Lower lobe of right lung (tissue), 2 donors: ENCODE data around the gene CHRNB1. TPM values are rescaled to one million over a fixed set of nuclear protein-coding genes. Genes with fewer than 3 reads are reported as not detected.

Experiments used
- ATAC-seq, 2 donors: fragments of 200-7000 bp; cut with Tn5 transposase; one replicate each; pipeline ENCODE4 v1.9.1; 2020 to 2022; ENCODE audit warnings: mild to moderate bottlenecking in 2 of 2, moderate library complexity in 2 of 2
- DNase-seq: peaks from one replicate; pipeline ENCODE4 v3.0.0-alpha.2; 2020
- H3K27ac ChIP-seq: fragments of 200-600 bp; one replicate; pipeline ENCODE4 v1.8.0; 2022
- H3K27me3 ChIP-seq: fragments of 200-600 bp; one replicate; pipeline ENCODE4 v1.8.0; 2022; ENCODE audit warnings: low read depth
- H3K36me3 ChIP-seq: fragments of 200-600 bp; one replicate; pipeline ENCODE4 v1.8.0; 2022; ENCODE audit warnings: mild to moderate bottlenecking
- H3K4me1 ChIP-seq: fragments of 200-600 bp; one replicate; pipeline ENCODE4 v1.8.0; 2022
- H3K4me3 ChIP-seq: fragments of 200-600 bp; one replicate; pipeline ENCODE4 v1.8.0; 2022; ENCODE audit warnings: mild to moderate bottlenecking
- H3K9me3 ChIP-seq: fragments of 200-600 bp; one replicate; pipeline ENCODE4 v1.8.0; 2022
- intact Hi-C: fragments of 100-400 bp; cut with DNase I; formaldehyde crosslinking; loops from one replicate; pipeline ENCODE4 v1.11.0; 2022
- total RNA-seq: library from RNA; stranded (reverse); fragmentation: NEBNext Ultra II Directional; extraction: Animal tissue kit (Norgen Biotek cat#: 25700); gene quantifications from one replicate; pipeline ENCODE4 v1.2.1, GENCODE V29; 2021
- TF ChIP-seq, protein P1 (sequence below): fragments of 200-600 bp; IDR thresholded peaks from one replicate; pipeline ENCODE4 v1.8.0; 2022; ENCODE audit warnings: antibody characterized with exemption, mild to moderate bottlenecking
- donor health status: DM: no; HTN: yes; CAD: no; lungs with severe emphysema.

Gene CHRNB1
- total RNA-seq, 1 donor from 2014 or later = 8.4 TPM

DNA sequence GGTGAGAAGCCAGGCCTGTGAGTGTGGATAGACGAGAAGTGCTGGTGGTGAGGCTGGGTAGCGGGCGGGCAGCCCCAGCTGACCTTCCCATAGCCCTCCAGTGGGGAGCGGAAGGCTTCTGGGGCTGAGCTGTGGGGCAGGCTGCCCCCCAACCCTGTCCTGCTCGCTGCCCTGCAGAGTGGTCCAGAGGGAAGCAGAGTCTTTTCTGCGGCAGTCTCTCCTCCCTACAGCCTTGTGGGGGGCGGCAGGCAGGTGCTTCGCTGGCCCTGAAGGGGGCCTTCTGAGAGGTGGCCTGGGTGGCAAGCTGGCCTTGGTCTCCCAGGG lies 33.5 kb upstream of the CHRNB1 start:
- intact Hi-C loops = no loop called here

GRCh38 chr17:7413346-7413985 lies 31.4 kb upstream of the CHRNB1 start:
- Histone ChIP-seq H3K27me3 (no peaks in the 10 kb centered on the region), H3K36me3 (no peaks in the 10 kb centered on the region), H3K4me1 (no peaks in the 10 kb centered on the region), H3K9me3 (no peaks in the 10 kb centered on the region), H3K4me3 (no peak overlapping the region), H3K27ac (no peak overlapping the region)
- TF ChIP-seq, protein P1, sequence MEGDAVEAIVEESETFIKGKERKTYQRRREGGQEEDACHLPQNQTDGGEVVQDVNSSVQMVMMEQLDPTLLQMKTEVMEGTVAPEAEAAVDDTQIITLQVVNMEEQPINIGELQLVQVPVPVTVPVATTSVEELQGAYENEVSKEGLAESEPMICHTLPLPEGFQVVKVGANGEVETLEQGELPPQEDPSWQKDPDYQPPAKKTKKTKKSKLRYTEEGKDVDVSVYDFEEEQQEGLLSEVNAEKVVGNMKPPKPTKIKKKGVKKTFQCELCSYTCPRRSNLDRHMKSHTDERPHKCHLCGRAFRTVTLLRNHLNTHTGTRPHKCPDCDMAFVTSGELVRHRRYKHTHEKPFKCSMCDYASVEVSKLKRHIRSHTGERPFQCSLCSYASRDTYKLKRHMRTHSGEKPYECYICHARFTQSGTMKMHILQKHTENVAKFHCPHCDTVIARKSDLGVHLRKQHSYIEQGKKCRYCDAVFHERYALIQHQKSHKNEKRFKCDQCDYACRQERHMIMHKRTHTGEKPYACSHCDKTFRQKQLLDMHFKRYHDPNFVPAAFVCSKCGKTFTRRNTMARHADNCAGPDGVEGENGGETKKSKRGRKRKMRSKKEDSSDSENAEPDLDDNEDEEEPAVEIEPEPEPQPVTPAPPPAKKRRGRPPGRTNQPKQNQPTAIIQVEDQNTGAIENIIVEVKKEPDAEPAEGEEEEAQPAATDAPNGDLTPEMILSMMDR = no peak
- intact Hi-C loops = no loop called here
- DNase-seq (no peak), ATAC-seq (no peak)

More for the DNA sequence above, 33.5 kb upstream of the CHRNB1 start:
- no peaks in the 10 kb centered on the region for H3K36me3 ChIP-seq
- no peak overlapping the region for H3K27ac ChIP-seq
- TF ChIP-seq, protein P1 = no peak
- ATAC-seq (no peak), DNase-seq (no peak)
- H3K4me3 ChIP-seq = no peak overlapping the region
- H3K27me3 ChIP-seq = no peaks in the 10 kb centered on the region
- H3K4me1 ChIP-seq = no peaks in the 10 kb centered on the region
- H3K9me3 ChIP-seq = no peaks in the 10 kb centered on the region

GRCh38 chr17:7414837-7415236 lies 30.0 kb upstream of the CHRNB1 start:
- TF ChIP-seq, protein P1 = no peak
- no peak for DNase-seq
- Histone ChIP-seq H3K27ac (no peak overlapping the region), H3K36me3 (no peaks in the 10 kb centered on the region), H3K4me3 (no peak overlapping the region), H3K9me3 (no peaks in the 10 kb centered on the region), H3K4me1 (no peaks in the 10 kb centered on the region), H3K27me3 (no peaks in the 10 kb centered on the region)
- ATAC-seq = no peak
- intact Hi-C loops = no loop called here

GRCh38 chr17:7415784-7416183 lies 29.1 kb upstream of the CHRNB1 start:
- H3K9me3 ChIP-seq = no peaks in the 10 kb centered on the region

DNA sequence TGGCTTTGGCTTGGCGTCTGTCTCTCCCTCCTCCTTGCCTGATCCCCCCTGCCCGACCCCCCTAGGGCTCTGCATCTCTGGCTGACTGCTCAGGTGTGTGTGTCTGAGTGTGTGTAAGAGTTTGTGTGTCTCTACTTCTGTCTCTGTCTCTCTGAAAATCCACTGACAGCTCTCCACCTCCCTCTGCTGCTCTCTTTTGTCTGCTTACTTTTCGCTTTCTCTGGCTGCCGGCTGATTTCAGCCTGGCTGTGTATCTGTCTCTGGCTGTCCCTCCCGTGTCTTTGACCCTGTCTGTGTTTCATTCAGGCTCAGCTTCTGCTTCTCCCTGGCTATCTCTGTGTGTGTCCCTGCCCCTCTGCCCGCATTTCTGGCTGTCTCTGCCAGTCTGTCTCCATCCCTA lies 28.5 kb upstream of the CHRNB1 start:
- Histone ChIP-seq H3K9me3 (no peaks in the 10 kb centered on the region), H3K4me1 (no peaks in the 10 kb centered on the region), H3K4me3 (no peak overlapping the region), H3K27ac (no peak overlapping the region), H3K27me3 (no peaks in the 10 kb centered on the region), H3K36me3 (no peaks in the 10 kb centered on the region)
- DNase-seq (no peak), ATAC-seq (no peak)
- intact Hi-C loops = no loop called here
- TF ChIP-seq, protein P1 = no peak

More at GRCh38 chr17:7415784-7416183, 29.1 kb upstream of the CHRNB1 start:
- intact Hi-C loops = no loop called here
- DNase-seq (no peak), ATAC-seq (no peak)
- TF ChIP-seq, protein P1 = no peak
- Histone ChIP-seq H3K4me3 (no peak overlapping the region), H3K36me3 (no peaks in the 10 kb centered on the region), H3K27me3 (no peaks in the 10 kb centered on the region), H3K27ac (no peak overlapping the region), H3K4me1 (no peaks in the 10 kb centered on the region)
